HG03025 (cell line): ENCODE data around the gene RP2.

ENCODE experiments used
- ATAC-seq: cut with Tn5 transposase; IDR thresholded peaks from one replicate; pipeline ENCODE4 v1.9.1; 2021; ENCODE audit warnings: mild to moderate bottlenecking, moderate library complexity; ENCODE audit not compliant: unreplicated experiment, low FRiP score

Gene RP2

GRCh38 chrX:46840946-46841345 is 4.1 kb downstream of the RP2 start:
- ATAC-seq = no peak

- ATAC-seq = no peak
These were observed 4.5 kb downstream of the RP2 start for GRCh38 chrX:46841346-46841745.

- ATAC-seq = no peak
These were observed 8.1 kb downstream of the RP2 start for GRCh38 chrX:46844913-46845312.

- ATAC-seq = no peak
These were observed 13.1 kb downstream of the RP2 start for GRCh38 chrX:46849933-46850332.

GRCh38 chrX:46850771-46851170 is 13.9 kb downstream of the RP2 start:
- ATAC-seq = no peak

GRCh38 chrX:46856483-46856882 is 19.6 kb downstream of the RP2 start:
- ATAC-seq = no peak

GRCh38 chrX:46860557-46860956 is 23.7 kb downstream of the RP2 start:
- no peak for ATAC-seq

GRCh38 chrX:46863072-46863471 is 26.2 kb downstream of the RP2 start:
- ATAC-seq = no peak

GRCh38 chrX:46864606-46865005 is 27.8 kb downstream of the RP2 start:
- no peak for ATAC-seq

- ATAC-seq = no peak
These were observed 28.4 kb downstream of the RP2 start for GRCh38 chrX:46865281-46865680.

- ATAC-seq = no peak
These were observed 29.9 kb downstream of the RP2 start for GRCh38 chrX:46866726-46867125.

- ATAC-seq = no peak
These were observed 36.9 kb downstream of the RP2 start for GRCh38 chrX:46873746-46874145.

- ATAC-seq = no peak
These were observed 40.1 kb downstream of the RP2 start for GRCh38 chrX:46876901-46877300.

- ATAC-seq = no peak
These were observed 45.4 kb downstream of the RP2 start for GRCh38 chrX:46882266-46882665.

GRCh38 chrX:46884799-46885198 is 48.0 kb downstream of the RP2 start:
- no peak for ATAC-seq

GRCh38 chrX:46898207-46898606 is 61.4 kb downstream of the RP2 start:
- ATAC-seq = no peak

- no peak for ATAC-seq
These were observed 66.8 kb downstream of the RP2 start for GRCh38 chrX:46903458-46904242.

- no peak for ATAC-seq
These were observed 67.8 kb downstream of the RP2 start for GRCh38 chrX:46904626-46905025.

- ATAC-seq = no peak
These were observed 73.6 kb downstream of the RP2 start for GRCh38 chrX:46910415-46910814.

- no peak for ATAC-seq
These were observed 75.3 kb downstream of the RP2 start, which contains the start of gene JADE3 for GRCh38 chrX:46912098-46912602. TSS of gene JADE3 (plus strand) at chrX:46912421. CDS start at chrX:46984895, 72,474 bp downstream.

GRCh38 chrX:46912603-46913491 is 76.0 kb downstream of the RP2 start:
- ATAC-seq = no peak
